HG02852 (cell line): ENCODE results near the gene HSPA12B.

Experiments used
- ATAC-seq: cut with Tn5 transposase; IDR thresholded peaks from one replicate; pipeline ENCODE4 v1.9.1; 2021; ENCODE audit warnings: mild to moderate bottlenecking, moderate library complexity; ENCODE audit not compliant: unreplicated experiment

Gene HSPA12B

DNA sequence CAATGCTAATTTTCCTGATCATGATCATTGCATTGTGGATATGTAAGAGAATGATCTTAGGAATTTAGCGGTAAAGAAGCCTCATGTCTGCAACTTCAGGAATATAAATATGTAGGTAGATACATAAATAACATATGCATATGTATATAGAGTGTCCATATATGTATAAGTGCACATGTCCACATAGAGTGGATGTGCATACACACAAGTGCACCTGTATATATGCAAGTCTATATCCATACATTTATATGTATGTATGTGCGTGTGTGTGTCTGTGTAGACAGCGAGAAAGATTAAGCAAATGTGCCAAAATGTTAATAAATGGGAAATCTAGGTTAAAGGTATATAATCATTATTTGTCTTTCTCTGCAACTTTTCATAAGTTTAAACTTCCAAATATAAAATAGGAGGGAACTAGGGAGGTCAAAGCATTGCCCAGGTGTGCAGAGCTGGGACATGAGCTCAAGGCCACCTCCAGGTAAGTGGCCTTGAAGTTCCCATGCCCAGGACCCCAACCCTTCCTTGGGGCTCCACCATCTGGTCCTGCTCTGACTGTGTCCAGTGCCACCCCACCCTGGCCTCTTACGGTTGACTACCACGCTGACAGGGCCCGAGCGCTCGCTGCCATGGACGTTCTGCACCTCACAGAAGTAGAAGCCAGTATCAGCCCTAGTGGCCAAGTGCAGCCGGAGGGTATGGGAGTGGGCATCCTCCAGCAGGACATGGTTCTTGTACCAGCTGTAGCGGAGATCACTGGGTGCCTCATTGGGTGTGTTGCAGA, 29.7 kb upstream of the HSPA12B start:
- ATAC-seq, result no peak

DNA sequence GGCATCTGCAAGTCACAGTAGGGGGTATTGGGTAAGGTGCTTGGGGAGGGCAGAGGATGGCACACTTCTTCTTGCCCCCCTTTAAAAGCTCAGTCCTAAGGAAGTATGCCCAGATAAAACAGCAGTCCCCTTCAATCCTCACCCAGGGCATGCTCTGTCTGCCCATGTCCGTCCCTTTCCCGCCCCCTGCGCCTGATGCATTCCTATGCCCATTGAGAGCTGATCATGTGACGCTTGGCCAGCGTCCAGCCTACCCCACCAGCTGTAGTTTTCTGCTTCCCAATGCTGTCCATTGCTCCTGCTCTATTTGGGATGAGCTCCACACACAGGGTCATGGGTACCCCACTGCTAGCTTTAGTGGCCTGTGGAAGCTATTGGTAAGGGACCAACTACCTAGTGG, 28.4 kb upstream of the HSPA12B start:
- ATAC-seq, result no peak

DNA sequence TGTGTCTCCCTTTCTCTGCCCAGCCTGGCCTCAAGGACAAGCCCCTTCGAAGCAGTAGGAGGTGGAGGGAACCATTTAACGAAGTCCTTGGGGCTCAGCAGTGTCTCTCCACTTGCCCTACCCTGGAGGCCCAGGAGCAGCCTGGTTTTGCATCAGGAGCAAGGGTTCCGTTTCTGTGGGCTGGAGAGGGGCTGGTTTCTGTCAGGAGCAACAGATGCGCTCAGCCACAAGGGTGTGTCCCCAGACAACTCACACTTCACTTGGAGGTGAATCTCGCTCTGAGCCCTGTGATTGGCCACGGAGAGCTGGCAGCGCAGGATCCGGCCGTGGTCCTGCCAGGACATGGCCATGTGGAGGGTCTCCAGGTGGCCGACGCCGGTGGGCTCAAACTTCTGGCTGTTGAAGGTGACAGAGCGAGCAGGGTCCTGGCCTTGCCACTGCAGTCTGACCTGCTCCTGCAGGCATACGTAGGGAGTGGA, 27.0 kb upstream of the HSPA12B start:
- ATAC-seq, result no peak

DNA sequence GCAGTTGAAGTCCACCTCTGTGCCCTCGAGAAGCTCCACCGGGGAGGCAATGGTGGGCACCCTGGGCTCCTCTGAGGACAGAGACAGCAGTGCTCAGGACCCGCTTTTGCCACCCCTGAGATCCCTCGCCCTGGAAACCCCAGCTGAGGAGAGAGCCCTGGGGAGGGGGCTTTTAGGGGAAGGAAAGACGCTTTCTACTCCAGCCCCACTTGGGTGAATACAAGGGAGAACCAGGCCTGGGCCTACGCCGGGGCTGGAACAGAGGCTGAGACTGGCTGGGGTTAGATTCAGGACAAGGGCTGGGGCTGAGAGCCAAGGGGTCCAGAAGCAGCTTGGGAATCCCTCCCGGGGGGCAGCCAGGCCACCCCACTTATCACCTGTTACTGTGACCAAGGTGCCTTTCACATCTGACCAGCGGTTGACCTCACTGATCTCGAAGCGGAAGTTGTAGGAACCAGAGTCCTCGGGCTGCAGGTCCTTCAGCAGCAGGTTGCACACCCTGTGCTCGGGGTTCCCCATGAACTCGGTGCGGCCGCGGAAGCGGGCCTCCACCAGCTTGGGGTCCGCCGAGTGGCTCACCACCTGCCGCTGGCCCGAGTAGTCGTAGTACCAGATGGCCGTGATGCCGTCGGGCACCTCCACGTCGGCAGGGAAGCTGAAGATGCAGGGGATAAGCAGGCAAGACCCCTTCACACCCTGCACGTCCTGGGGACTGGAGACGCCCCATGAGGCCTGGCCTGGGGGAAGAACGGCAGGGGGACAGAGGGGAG, 26.3 kb upstream of the HSPA12B start:
- no peak for ATAC-seq

DNA sequence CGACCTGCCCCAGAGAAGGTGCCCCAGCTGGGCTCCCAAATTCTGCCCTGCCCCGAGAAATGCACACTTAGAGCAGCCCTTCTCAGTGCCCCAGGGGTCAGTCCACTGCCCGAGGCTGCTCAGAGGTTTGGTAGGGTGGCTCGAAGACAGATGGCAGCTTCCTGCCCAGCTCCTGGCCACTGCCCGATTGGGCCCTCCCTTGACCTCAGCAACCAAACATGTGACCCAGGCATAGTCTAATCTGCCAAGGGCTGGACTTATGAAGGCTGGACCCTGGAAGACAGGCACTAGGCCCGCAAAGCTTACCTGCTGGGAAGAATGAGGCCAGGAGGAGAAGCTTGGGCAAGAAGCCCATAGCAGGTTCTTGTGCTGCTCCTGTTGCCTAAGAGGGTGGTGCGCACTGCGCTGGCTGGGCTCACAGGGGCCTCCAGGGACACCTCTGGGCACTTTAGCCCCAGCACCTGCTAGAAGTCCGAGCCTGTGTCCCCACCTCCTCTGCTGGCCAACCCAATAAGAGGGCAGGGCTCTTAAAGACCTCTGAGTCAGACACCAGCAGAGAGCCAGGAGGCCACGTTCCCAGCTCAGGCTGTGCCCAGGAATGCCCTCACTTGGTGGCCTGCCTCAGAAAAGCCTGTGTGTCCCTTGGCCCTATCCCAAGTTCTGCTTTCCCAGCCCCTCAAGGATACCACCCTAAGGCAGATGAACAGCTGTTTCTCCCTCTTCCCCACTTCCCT, 25.5 kb upstream of the HSPA12B start:
- ATAC-seq, result no peak

DNA sequence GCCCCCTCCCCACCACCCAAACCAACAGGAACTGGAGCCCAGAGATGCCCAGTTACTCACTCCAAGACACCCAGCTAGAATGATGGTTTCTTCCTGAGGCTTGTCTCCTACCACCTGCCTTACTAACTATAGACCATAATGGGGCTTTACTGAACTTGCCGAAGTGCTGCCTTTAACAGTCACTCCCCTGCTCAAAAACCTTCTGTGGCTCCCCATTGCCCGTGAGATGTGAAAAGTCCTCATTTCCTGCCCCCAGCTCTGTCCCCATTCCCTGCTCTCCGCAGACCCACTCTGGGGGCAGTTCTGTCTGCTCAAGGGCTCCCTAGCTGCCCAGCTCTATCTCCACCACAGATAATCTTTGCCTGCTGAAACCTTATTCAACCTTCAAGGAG, 25.0 kb upstream of the HSPA12B start:
- no peak for ATAC-seq

DNA sequence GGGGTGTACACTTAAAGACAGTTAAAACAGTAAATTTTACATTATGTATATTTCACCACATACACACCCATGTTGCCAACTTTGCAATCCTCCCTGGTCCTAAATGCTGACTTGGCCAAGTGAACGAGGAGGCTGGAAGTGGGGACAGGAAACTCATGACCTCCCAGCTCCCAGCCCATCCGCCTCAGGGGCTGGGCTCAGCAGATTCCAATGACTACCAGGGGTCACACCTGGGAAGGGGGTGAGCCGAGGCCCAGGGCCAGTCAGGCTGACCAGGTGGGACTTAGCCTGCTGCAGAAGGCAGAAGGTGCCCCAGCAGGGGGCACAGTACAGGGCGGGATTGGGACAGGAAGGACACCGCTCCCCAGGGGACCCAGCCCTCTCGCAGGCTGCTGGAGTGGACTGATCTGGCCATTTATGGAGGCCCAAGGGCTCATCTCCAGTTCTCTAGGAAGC, 22.4 kb upstream of the HSPA12B start:
- ATAC-seq, result no peak

DNA sequence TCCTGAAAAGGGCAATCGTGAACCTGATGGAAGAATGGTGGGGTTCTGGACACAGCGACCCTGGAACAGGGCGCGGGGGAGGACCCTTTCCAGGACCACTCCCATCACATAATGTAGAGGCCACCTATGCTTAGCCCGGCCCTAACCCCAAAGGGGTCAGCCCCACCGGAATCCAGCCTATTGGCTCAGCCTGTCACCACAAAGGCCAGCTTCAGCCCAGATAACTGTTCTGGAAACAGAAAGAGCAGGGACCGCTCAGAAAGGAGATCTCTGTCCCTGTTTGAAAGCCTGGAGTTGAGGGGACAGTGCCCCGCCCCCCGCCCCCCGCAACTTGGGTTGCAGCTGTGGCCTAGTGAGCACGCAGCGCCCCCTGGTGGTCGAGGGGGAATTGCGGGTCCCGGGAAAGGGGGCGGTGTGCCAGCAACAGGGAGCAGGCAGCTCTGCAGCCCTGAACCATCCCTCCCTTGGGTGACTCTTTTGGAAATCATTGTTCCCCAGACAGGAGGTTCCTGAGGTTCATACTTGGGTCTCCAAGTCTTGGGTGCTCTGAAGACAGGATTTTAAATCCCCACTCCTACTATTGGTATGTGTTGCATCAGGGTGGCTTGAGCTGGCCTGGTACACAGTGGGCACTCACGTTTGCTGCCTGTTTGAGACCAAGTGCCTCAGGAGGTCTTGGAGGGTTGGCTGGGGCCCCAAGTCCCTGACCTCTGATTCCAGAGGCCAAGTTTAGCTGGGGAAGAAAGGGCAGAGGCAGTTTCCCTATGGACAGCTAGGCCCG, 21.6 kb upstream of the HSPA12B start:
- ATAC-seq, result no peak

DNA sequence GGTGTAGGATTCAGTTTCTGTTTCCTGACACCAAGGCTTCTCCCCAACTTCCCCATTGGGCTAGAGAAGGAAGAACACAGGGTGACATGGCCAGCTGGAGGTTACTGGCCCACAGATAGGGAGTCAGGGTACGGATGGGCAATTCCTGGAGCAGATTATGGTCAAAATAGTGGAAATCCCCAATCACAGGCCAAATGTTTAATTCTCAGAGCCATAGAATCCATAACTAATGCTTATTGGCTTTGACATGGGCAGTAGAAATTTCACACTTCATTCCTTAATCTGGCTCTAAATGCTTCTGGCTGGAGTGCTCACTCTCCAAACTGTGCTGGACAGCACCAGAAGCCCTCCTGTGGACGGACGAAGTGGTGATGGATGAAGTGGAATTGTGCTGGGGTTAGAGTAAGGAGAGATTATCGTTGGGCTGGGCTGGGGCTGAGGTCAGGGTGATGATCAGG, 21.0 kb upstream of the HSPA12B start:
- ATAC-seq, result no peak

DNA sequence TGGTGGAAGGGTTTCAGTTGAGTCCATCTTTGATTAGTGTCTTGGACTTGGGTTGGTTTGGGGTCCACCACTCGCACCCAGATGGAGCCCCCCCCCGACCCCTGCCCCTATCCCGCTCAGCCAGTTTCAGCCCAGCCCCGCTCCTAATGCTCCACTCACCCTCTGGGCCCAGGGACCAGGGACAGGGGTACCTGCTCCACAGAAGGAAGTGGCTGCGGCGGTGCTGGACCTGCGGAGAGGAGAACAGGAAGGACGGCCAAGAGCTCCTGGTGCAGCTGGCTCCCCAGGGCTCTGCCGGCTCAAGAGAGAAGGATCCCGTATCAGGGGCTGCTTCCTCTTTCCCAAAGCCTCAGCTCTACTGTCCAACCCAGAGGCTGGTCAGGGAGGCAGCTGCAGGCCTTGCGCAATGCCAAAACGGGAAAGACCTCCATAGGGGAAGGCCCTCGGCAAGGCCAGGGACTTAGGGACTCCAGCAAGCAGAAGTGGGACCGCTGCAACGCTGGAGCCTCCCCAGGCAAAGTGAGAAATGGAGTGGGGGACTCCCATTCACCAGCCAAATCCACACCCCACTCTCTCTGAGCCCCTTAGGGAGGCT, 20.1 kb upstream of the HSPA12B start, which contains the start of gene SIGLEC1:
Gene SIGLEC1 (minus strand): TSS at position 322 of the 595 bp plus-strand sequence. CDS start 5,472 bp downstream, outside the sequence.
- ATAC-seq, result no peak

DNA sequence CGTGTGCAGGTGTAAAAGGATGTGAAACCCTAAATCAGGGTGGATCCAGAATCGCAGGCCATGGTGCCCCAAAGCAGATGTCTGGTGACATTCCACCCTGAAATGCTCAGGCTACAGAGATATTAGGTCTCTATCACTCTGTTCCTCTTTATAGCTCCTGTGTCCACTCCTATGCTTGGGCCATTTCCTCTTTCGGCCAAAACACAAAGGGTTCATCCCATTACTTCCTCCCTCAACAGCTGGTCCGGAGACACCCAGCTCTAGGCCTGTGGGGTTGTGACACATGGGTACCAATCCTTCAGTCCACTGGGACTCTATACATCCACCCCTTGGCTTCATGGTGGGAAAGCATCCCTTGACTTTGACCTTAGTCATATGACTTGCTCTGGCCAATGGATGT, 18.4 kb upstream of the HSPA12B start:
- ATAC-seq, result no peak

DNA sequence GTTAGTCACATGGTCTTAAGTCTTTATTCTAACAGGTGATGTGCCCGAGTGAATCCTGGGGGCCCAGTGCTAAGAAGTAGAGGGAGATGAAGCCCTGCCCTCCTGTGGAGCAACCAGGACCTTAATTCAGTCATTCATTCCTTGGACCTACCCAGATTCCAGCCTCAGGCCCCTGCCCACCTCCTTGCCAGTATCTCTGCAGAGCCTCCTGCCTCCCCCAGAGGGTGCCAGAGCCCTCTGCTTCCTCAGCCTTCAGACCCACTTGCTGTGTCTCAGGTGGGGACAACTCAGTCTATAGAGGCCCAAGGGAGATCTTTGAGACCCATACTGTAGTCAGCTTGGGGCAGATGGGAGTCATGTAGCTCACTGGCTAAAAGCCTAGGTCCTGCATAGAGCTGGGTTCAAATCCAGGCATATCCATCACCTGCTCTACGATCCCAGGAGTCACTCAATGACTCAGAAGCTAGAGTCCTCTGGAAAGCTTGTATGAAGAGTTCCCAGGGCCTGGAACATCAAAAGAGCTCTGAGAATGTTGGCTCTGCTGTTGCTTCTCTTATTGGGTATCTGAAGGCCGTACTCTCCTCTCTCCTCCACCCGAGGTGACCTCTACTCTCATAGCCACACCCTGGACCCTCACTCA, 16.2 kb upstream of the HSPA12B start:
- no peak for ATAC-seq

DNA sequence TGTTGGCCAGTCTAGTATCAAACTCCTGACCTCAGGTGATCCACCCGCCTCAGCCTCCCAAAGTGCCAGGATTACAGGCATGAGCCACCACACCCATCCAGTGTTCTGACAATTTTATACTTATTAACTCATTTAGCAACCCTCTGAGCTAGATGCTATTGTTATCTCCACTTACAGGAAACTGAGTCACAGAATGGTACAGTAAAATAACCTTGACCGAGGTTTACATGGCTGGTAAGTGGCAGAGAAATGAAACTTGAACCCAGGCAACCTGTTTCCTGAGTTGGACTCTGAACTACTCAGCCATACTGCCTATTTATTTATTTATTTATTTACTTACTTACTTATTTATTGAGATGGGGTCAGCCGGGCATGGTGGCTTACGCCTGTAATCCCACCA, 13.4 kb upstream of the HSPA12B start:
- ATAC-seq, result no peak

DNA sequence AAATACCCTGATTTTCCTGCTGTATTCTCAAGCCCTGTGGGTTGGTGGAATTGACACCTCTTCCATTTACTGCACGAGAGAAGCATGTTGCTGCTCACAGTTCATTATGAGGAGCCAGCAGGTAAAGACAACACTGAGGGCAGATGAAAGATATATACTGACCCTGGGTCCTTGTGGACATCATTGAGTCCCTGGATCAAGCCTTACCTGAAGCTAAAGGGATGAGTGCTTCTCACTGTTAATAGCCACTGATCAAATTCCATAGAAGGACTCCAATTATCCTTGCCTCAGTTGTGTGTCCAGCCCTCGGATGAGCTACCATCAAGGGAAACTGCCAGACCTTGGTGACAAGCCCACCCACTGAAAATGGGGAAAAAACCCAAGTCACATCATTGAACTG, 12.4 kb upstream of the HSPA12B start:
- no peak for ATAC-seq

DNA sequence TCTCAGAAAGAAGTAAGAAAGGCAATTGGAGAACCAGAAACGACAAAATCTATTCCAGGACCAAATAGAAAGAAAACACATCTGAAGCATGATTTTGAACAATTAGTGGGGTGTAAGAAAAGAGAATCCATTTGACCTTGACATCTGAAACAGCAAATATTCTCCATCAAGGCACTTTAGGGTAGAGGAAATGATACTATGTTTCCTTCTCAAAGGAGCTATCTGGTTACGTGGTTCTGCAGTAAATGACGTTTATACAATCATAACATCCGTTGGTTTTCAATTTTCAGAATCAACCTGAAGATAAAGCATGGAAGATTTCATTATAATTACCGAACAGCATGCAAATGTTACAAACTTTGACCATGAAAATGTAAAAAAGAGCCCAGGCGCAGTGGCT, 11.9 kb upstream of the HSPA12B start:
- ATAC-seq, result no peak

DNA sequence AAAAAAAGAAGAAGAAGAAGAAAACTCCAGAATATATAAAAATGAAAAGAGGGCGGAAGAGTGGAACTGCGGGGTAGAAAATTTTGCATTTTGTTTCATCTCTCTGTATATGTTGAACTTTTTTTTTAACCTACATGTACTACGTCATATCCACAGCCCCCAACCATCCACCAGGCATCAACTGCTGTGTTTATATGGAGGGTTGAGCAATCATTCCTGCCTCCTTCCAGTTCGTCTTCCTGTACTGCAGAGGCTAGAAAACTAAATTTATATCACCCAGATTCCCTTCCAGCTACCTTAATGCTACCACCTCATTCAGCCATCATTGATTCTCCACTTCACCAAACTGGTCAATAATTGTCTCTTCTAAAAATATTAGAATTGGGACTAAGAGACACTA, 10.6 kb upstream of the HSPA12B start:
- no peak for ATAC-seq

DNA sequence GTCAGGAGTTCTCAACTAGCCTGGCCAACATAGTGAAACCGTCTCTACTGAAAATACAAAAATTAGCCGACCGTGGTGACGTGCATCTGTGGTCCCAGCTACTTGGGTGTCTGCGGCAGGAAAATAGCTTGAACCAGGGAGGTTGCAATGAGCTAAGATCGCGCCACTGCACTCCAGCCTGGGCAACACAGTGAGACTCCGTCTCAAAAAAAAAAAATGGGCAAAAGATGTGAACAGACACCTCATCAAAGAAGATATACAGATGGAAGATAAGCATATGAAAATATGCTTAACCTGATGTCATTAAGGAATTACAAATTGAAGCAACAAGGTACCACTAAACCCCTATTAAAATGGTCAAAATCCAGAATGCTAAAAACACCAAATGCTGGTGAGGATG, 9.2 kb upstream of the HSPA12B start:
- no peak for ATAC-seq

DNA sequence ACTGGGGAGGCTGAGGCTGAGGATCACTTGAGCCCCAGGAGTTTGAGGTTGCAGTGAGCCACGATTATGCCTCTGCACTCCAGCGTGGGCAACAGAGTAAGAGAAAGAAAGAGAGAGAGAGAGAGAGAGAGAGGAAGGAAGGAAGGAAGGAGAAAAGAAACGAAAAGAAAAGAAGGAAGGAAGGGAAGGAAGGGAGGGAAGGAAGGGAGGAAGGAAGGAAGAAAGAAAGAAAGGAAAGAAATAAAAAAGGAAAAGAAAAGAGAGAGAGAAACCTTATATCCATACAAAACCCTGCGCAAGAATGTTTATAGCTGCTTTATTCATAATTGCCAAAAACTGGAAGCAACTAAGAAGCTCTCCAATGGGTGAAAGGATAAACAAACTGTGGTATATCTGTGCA, 8.1 kb upstream of the HSPA12B start:
- no peak for ATAC-seq

DNA sequence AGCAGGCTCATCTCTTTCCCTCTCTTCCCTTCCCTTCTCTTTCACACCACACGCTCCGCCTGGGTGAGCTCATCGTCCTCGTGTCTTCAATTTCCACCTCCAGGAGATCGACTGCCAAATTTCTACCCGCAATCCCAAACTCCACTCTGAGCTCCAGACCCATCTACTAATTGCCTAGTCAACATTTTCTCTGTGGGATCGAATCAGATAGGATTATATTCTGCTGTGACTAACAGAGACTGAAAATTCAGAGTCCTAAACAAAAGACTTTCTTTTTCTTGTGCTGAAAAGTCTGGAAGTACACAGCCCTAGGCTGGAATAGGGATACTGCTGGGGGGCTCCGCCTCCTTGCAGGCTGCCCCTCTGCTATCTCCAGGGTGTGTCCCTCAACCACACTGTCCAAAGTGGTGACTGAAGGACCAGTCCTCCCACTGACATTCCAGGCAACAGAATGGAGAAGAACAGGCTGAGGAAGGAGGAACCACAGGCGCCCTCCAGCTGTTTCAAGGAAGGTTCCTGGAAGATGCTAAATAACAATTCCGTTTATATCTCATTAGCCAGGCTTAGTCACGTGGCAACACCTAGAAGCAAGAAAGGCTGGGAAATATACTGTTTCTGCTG, 5.0 kb upstream of the HSPA12B start:
- no peak for ATAC-seq
